Measurements from ENCODE around the gene IGFN1. TPM values are rescaled to one million over a fixed set of nuclear protein-coding genes. Genes with fewer than 3 reads are reported as not detected.

The IGFN1 gene
- total and polyA plus RNA-seq, 2 of the 8 experiments (the other 6 are each of a cell fraction or from before 2014, with no cell fraction given) = not detected

GRCh38 chr1:201154389-201155165 is 36.0 kb upstream of the IGFN1 start, which contains the start of gene TMEM9:
TMEM9 (minus strand) TSS chr1:201154474; CDS start chr1:201153923, 551 bp downstream.
- peak within 1 kb of the TSS; percentile 86 for H2AFZ ChIP-seq (ENCODE audit: low read length)
- no peak for FAIRE-seq
- TF ChIP-seq CTBP2 (IDR thresholded peaks at IDR 0.05; ENCODE audit: borderline replicate concordance, insufficient read depth, insufficient read length, low read length) = no peak
- TF ChIP-seq SUZ12 (IDR thresholded peaks at IDR 0.05; ENCODE audit: low read length) = no peak
- no peak for TF ChIP-seq POLR2AphosphoS5 (IDR thresholded peaks at IDR 0.05; ENCODE audit: low read depth, low read length)
- no peak for TF ChIP-seq SAP30 (IDR thresholded peaks at IDR 0.05; ENCODE audit: insufficient read depth, insufficient replicate concordance, low read length)
- TF ChIP-seq ASH2L (IDR thresholded peaks at IDR 0.05; ENCODE audit: low read length) = no peak
- no peak for TF ChIP-seq CBX5 (IDR thresholded peaks at IDR 0.05; ENCODE audit: low read depth, low read length)
- TF ChIP-seq SIN3A (conservative IDR thresholded peaks at IDR 0.05 in 1 of 2, IDR thresholded peaks at IDR 0.05 in 1 of 2; ENCODE audit: low read depth in 1 of 2, low read length in 2 of 2) = peak in 1 of 2 experiments; percentile 7; a peak in 1 of 4 replicates
- TF ChIP-seq SP1 (IDR thresholded peaks at IDR 0.05; ENCODE audit: low read depth, low read length) = peak; percentile 94

More at GRCh38 chr1:201154389-201155165, 36.0 kb upstream of the IGFN1 start, which contains the start of gene TMEM9:
- peak within 1 kb of the TSS; percentile 17 for H3K56ac ChIP-seq (replicated peaks; ENCODE audit: insufficient read length, low read depth, low read length)
- H3K79me2 ChIP-seq (ENCODE audit: control insufficient read depth in 1 of 2, insufficient read depth in 2 of 2, low read length in 2 of 2) = peaks cover 0 to 18% of the 10 kb centered on the region in 2 experiments; a peak in 3 of 4 replicates
- H3K4me1 ChIP-seq (replicated peaks in 1 of 4; ENCODE audit: control insufficient read depth in 3 of 4, insufficient read depth in 4 of 4, low read length in 3 of 4) = peaks cover 0 to 13% (median 7%) of the 10 kb centered on the region in 4 experiments; a peak in 6 of 7 replicates
- H4K20me1 ChIP-seq (replicated peaks in 1 of 2; ENCODE audit: control insufficient read depth in 1 of 2, insufficient read depth in 2 of 2, low read length in 2 of 2) = peaks cover 1 to 3% of the 10 kb centered on the region in 2 experiments
- ChIA-PET POLR2A (ENCODE audit: partially characterized antibody) (interaction anchor here (0.8 to 11.8 kb wide), 13 partner anchors 10 to 264 kb away, joined by 3 to 105 read pairs (median 3); partner anchors contain the start of gene ASCL5), CTCF (ENCODE audit: partially characterized antibody) (interaction anchor here (0.6 to 3.1 kb wide), 12 partner anchors 13 to 285 kb away, joined by 3 to 13 read pairs (median 4); partner anchors contain the start of gene IGFN1)
- peak within 1 kb of the TSS; percentile 86 to 96 for H3K4me2 ChIP-seq (ENCODE audit: insufficient read depth in 1 of 2, low read depth in 2 of 2, low read length in 2 of 2)
- peak within 1 kb of the TSS; percentile 37 to 80 (median 75) for H3K9ac ChIP-seq (replicated peaks in 1 of 4; ENCODE audit: extremely low read depth in 1 of 4, low read depth in 3 of 4, low read length in 3 of 4)
- H4K8ac ChIP-seq (ENCODE audit: extremely low read depth, insufficient read depth, low read length) = peak within 1 kb of the TSS; percentile 79
- no peak within 1 kb of the TSS for H3K23ac ChIP-seq (ENCODE audit: insufficient read length)
- H2BK12ac ChIP-seq (ENCODE audit: low read depth, low read length) = peak within 1 kb of the TSS; percentile 52
- peak within 1 kb of the TSS; percentile 92 for H4K91ac ChIP-seq (replicated peaks; ENCODE audit: insufficient read length, low read length)
- H3K4ac ChIP-seq (replicated peaks; ENCODE audit: insufficient read length, low read depth, low read length) = no peak within 1 kb of the TSS
- peak within 1 kb of the TSS; percentile 74; the same call in 1 of the 2 replicates for H3K27ac ChIP-seq (ENCODE audit: low read depth, low read length)
- peak within 1 kb of the TSS; percentile 63 for H4K5ac ChIP-seq (ENCODE audit: insufficient read length, low read depth, low read length)
- WGBS, 2 experiments (ENCODE audit: extremely low coverage in 1 of 2, insufficient coverage in 1 of 2, insufficient read length in 1 of 2, insufficient replicate concordance in 2 of 2, low coverage in 1 of 2, low lambda C conversion rate in 2 of 2, missing lambda C conversion rate in 1 of 2) = 20% methylated on average over 23 of the region's 31 CpGs; no CpG with 5 or more reads in 1 of the 2 experiments
- peak within 1 kb of the TSS; percentile 68 for H3K18ac ChIP-seq (ENCODE audit: extremely low read depth, low read length)
- H2BK5ac ChIP-seq (ENCODE audit: low read depth, low read length) = peak within 1 kb of the TSS; percentile 40; the same call in 1 of the 2 replicates
- H3K14ac ChIP-seq (ENCODE audit: insufficient read length) = no peak within 1 kb of the TSS
- no peaks in the 10 kb centered on the region for H3K9me3 ChIP-seq (ENCODE audit: insufficient read depth in 2 of 2, low read depth in 1 of 2, low read length in 1 of 2)
- 0 out of 2 replicates have a peak within 1 kb of the TSS, but pooled peaks have one; percentile 38 for H2BK20ac ChIP-seq (ENCODE audit: low read length)
- H2BK120ac ChIP-seq (replicated peaks; ENCODE audit: low read depth, low read length) = no peak within 1 kb of the TSS
- peaks cover 4% of the 10 kb centered on the region; the same call in 1 of the 2 replicates for H3K79me1 ChIP-seq (ENCODE audit: low read depth, low read length)
- peak within 1 kb of the TSS; percentile 80 to 94 (median 82) for H3K4me3 ChIP-seq (ENCODE audit: extremely low read depth in 1 of 4, insufficient read depth in 2 of 4, low read depth in 3 of 4, low read length in 4 of 4)
- DNase-seq (ENCODE audit: low read depth in 1 of 2, low spot score in 2 of 2) = peak; percentile 92 to 99
- H3K23me2 ChIP-seq (ENCODE audit: low read depth, low read length) = peaks cover 6% of the 10 kb centered on the region; the same call in 1 of the 2 replicates
- peak within 1 kb of the TSS; percentile 78; the same call in 1 of the 2 replicates for H2BK15ac ChIP-seq (ENCODE audit: low read length)
- no peaks in the 10 kb centered on the region; a peak in 1 of 7 replicates for H3K27me3 ChIP-seq (replicated peaks in 1 of 4; ENCODE audit: control insufficient read depth in 3 of 4, extremely low read depth in 1 of 4, insufficient read depth in 3 of 4, low read length in 3 of 4)
- no peak within 1 kb of the TSS; the same call in 1 of the 2 replicates for H2AK5ac ChIP-seq (ENCODE audit: low read depth, low read length)
- peaks cover 8 to 31% (median 22%) of the 10 kb centered on the region in 4 experiments for H3K36me3 ChIP-seq (ENCODE audit: control insufficient read depth in 2 of 4, insufficient read depth in 4 of 4, low read length in 3 of 4)

All from H1 (cell line).